H1 (cell line): ENCODE results near the gene SGSM1. TPM values are rescaled to one million over a fixed set of nuclear protein-coding genes. Genes with fewer than 3 reads are reported as not detected.

Experiments used
- CTCF ChIA-PET: fragments of 300-600 bp; sonication (Branson Sonifier 250); formaldehyde crosslinking; loops from one replicate; lab custom pipeline; 2021; ENCODE audit not compliant: partially characterized antibody; lab: Charles Lee
- POLR2A ChIA-PET: fragments of 300-600 bp; sonication (Branson Sonifier 250); formaldehyde crosslinking; loops from one replicate; lab custom pipeline; 2021; ENCODE audit warnings: inconsistent platforms; ENCODE audit not compliant: partially characterized antibody; lab: Charles Lee
- DNase-seq, 2 experiments: peaks; one replicate each; pipeline versions ENCODE4 v3.0.0 to v3.0.0-alpha.2; 2010 to 2022; ENCODE audit warnings: low spot score in 2 of 2, low read depth in 1 of 2, mixed read lengths in 1 of 2
- FAIRE-seq: peaks from 2 replicates; lab custom pipeline; 2011; peaks lifted over from hg19 to GRCh38; lab: Jason Lieb, UNC
- H2AFZ ChIP-seq: 2 replicates; pipeline ENCODE4 v1.8.1; 2012; ENCODE audit warnings: low read length, inconsistent platforms
- H2AK5ac ChIP-seq: 2 replicates; pipeline ENCODE4 v1.6.1; 2013; ENCODE audit warnings: low read depth, low read length
- H2BK120ac ChIP-seq: replicated peaks from 2 replicates; pipeline ENCODE3; 2013; ENCODE audit warnings: low read depth, low read length, inconsistent platforms
- H2BK12ac ChIP-seq: 2 replicates; pipeline ENCODE4 v1.6.1; 2013; ENCODE audit warnings: low read depth, low read length
- H2BK15ac ChIP-seq: 2 replicates; pipeline ENCODE4 v1.6.1; 2013; ENCODE audit warnings: low read length
- H2BK20ac ChIP-seq: 2 replicates; pipeline ENCODE4 v1.6.1; 2013; ENCODE audit warnings: low read length
- H2BK5ac ChIP-seq: 2 replicates; pipeline ENCODE4 v1.6.1; 2013; ENCODE audit warnings: low read depth, low read length
- H3K14ac ChIP-seq: 2 replicates; pipeline ENCODE4 v1.6.1; 2013; ENCODE audit warnings: inconsistent platforms; ENCODE audit not compliant: insufficient read length
- H3K18ac ChIP-seq: 2 replicates; pipeline ENCODE4 v1.6.1; 2013; ENCODE audit warnings: low read length; ENCODE audit errors: extremely low read depth
- H3K23ac ChIP-seq: 2 replicates; pipeline ENCODE4 v1.6.1; 2013; ENCODE audit warnings: inconsistent platforms; ENCODE audit not compliant: insufficient read length
- H3K23me2 ChIP-seq: 2 replicates; pipeline ENCODE4 v1.6.1; 2013; ENCODE audit warnings: low read depth, low read length
- H3K27ac ChIP-seq: 2 replicates; pipeline ENCODE4 v1.6.1; 2011; ENCODE audit warnings: low read depth, low read length, inconsistent platforms
- H3K27me3 ChIP-seq, 4 experiments: replicated peaks in 1 of 4; 1 replicate in 1 of 4; 2 replicates in 3 of 4; pipeline versions ENCODE4 v1.6.1 to v1.8.1; 2011 to 2013; ENCODE audit warnings: low read length in 3 of 4, mild to moderate bottlenecking in 3 of 4, inconsistent platforms in 2 of 4, mixed read lengths in 2 of 4, moderate library complexity in 1 of 4; ENCODE audit not compliant: control insufficient read depth in 3 of 4, insufficient read depth in 3 of 4; ENCODE audit errors: extremely low read depth in 1 of 4
- H3K36me3 ChIP-seq, 4 experiments: 2 replicates each; pipeline versions ENCODE4 v1.6.1 to v1.8.1; 2011 to 2013; ENCODE audit warnings: mild to moderate bottlenecking in 4 of 4, low read length in 3 of 4, moderate library complexity in 2 of 4, control low read depth in 1 of 4, inconsistent platforms in 1 of 4; ENCODE audit not compliant: insufficient read depth in 4 of 4, control insufficient read depth in 2 of 4
- H3K4ac ChIP-seq: replicated peaks from 2 replicates; pipeline ENCODE3; 2013; ENCODE audit warnings: low read length, low read depth, mixed read lengths, inconsistent platforms; ENCODE audit not compliant: insufficient read length
- H3K4me1 ChIP-seq, 4 experiments: replicated peaks in 1 of 4; 1 replicate in 1 of 4; 2 replicates in 3 of 4; pipeline versions ENCODE4 v1.6.1 to v1.8.1; 2011 to 2013; ENCODE audit warnings: low read length in 3 of 4, inconsistent platforms in 2 of 4, mixed read lengths in 1 of 4; ENCODE audit not compliant: insufficient read depth in 4 of 4, control insufficient read depth in 3 of 4
- H3K4me2 ChIP-seq, 2 experiments: 2 replicates each; pipeline versions ENCODE4 v1.6.1 to v1.8.1; 2011 to 2013; ENCODE audit warnings: low read depth in 2 of 2, low read length in 2 of 2, control low read depth in 1 of 2, inconsistent platforms in 1 of 2, mild to moderate bottlenecking in 1 of 2; ENCODE audit not compliant: insufficient read depth in 1 of 2
- H3K4me3 ChIP-seq, 4 experiments: fragments of 200-600, 300-600 bp in 1 of 4; sonication (generic), shearing (Covaris generic), sonication (Bioruptor Twin) in 1 of 4; 2 replicates each; pipeline versions ENCODE4 v1.5.1 to v1.8.1; 2011 to 2016; ENCODE audit warnings: low read length in 4 of 4, low read depth in 3 of 4, control low read depth in 2 of 4, inconsistent platforms in 2 of 4, mild to moderate bottlenecking in 2 of 4, mixed read lengths in 1 of 4, moderate library complexity in 1 of 4; ENCODE audit not compliant: insufficient read depth in 2 of 4; ENCODE audit errors: extremely low read depth in 1 of 4
- H3K56ac ChIP-seq: replicated peaks from 2 replicates; pipeline ENCODE3; 2013; ENCODE audit warnings: low read depth, mild to moderate bottlenecking, mixed read lengths, low read length, inconsistent platforms; ENCODE audit not compliant: insufficient read length
- H3K79me1 ChIP-seq: 2 replicates; pipeline ENCODE4 v1.6.1; 2013; ENCODE audit warnings: low read depth, low read length, control low read depth
- H3K79me2 ChIP-seq, 2 experiments: 2 replicates each; pipeline versions ENCODE4 v1.6.1 to v1.8.1; 2012 to 2013; ENCODE audit warnings: low read length in 2 of 2, mild to moderate bottlenecking in 2 of 2, inconsistent platforms in 1 of 2; ENCODE audit not compliant: insufficient read depth in 2 of 2, control insufficient read depth in 1 of 2
- H3K9ac ChIP-seq, 4 experiments: replicated peaks in 1 of 4; 1 replicate in 1 of 4; 2 replicates in 3 of 4; pipeline versions ENCODE4 v1.6.1 to v1.8.1; 2011 to 2013; ENCODE audit warnings: low read depth in 3 of 4, low read length in 3 of 4, control low read depth in 2 of 4, mild to moderate bottlenecking in 2 of 4, moderate library complexity in 2 of 4, inconsistent platforms in 1 of 4; ENCODE audit errors: extremely low read depth in 1 of 4
- H3K9me3 ChIP-seq, 2 experiments: 2 replicates each; pipeline versions ENCODE4 v1.6.1 to v1.8.1; 2012 to 2013; ENCODE audit warnings: mild to moderate bottlenecking in 2 of 2, moderate library complexity in 2 of 2, control low read depth in 1 of 2, inconsistent platforms in 1 of 2, low read depth in 1 of 2, low read length in 1 of 2, mixed read lengths in 1 of 2; ENCODE audit not compliant: insufficient read depth in 2 of 2
- H4K20me1 ChIP-seq, 2 experiments: replicated peaks in 1 of 2; 2 replicates each; pipeline versions ENCODE3 to v1.8.1; 2011 to 2013; ENCODE audit warnings: inconsistent platforms in 2 of 2, low read length in 2 of 2, mild to moderate bottlenecking in 1 of 2; ENCODE audit not compliant: insufficient read depth in 2 of 2, control insufficient read depth in 1 of 2
- H4K5ac ChIP-seq: 2 replicates; pipeline ENCODE4 v1.6.1; 2013; ENCODE audit warnings: low read length, low read depth, mixed read lengths, inconsistent platforms; ENCODE audit not compliant: insufficient read length
- H4K8ac ChIP-seq: 2 replicates; pipeline ENCODE4 v1.8.0; 2013; ENCODE audit warnings: mild to moderate bottlenecking, moderate library complexity, low read length, inconsistent platforms; ENCODE audit not compliant: insufficient read depth; ENCODE audit errors: extremely low read depth
- H4K91ac ChIP-seq: replicated peaks from 2 replicates; pipeline ENCODE3; 2013; ENCODE audit warnings: low read length, mixed read lengths, inconsistent platforms; ENCODE audit not compliant: insufficient read length
- CTBP2 ChIP-seq: IDR thresholded peaks from 2 replicates; pipeline ENCODE4 v1.7.0; 2011; ENCODE audit warnings: borderline replicate concordance, mild to moderate bottlenecking, moderate library complexity, mixed read lengths, low read length; ENCODE audit not compliant: insufficient read depth, insufficient read length
- NANOG ChIP-seq: IDR thresholded peaks from 2 replicates; pipeline ENCODE4 v1.6.1; 2011; ENCODE audit warnings: low read length, low read depth, mild to moderate bottlenecking, inconsistent platforms; ENCODE audit not compliant: insufficient read depth, poor library complexity, severe bottlenecking
- POLR2A ChIP-seq, 2 experiments: IDR thresholded peaks; 1 replicate in 1 of 2; 2 replicates in 1 of 2; pipeline ENCODE4 v1.6.1; 2011; ENCODE audit warnings: low read depth in 2 of 2, low read length in 2 of 2, mild to moderate bottlenecking in 2 of 2; ENCODE audit errors: control extremely low read depth in 1 of 2
- SIN3A ChIP-seq, 2 experiments: IDR thresholded peaks in 1 of 2; conservative IDR thresholded peaks in 1 of 2; 2 replicates each; pipeline ENCODE4 v1.6.1; 2011 to 2012; ENCODE audit warnings: low read length in 2 of 2, improper control_type of control experiment in 1 of 2, low read depth in 1 of 2, mild to moderate bottlenecking in 1 of 2
- SP2 ChIP-seq: IDR thresholded peaks from 2 replicates; pipeline ENCODE4 v1.6.1; 2012; ENCODE audit warnings: mild to moderate bottlenecking, low read length, inconsistent platforms
- SP4 ChIP-seq: IDR thresholded peaks from 2 replicates; pipeline ENCODE4 v1.6.1; 2012; ENCODE audit warnings: low read length, inconsistent platforms
- TEAD4 ChIP-seq: IDR thresholded peaks from 2 replicates; pipeline ENCODE4 v1.6.1; 2012; ENCODE audit warnings: low read depth, low read length, inconsistent platforms, mixed read lengths
- ZNF274 ChIP-seq: IDR thresholded peaks from 2 replicates; pipeline ENCODE4 v1.7.0; 2012; ENCODE audit warnings: low read length, borderline replicate concordance; ENCODE audit errors: extremely low read depth
- WGBS, 2 experiments: shearing (Covaris generic) in 1 of 2; methylation state at CpG; one replicate each; pipeline versions ENCODE4 v1.1.6 to v1.1.7; 2013 to 2015; ENCODE audit warnings: low lambda C conversion rate in 2 of 2, mixed read lengths in 2 of 2, inconsistent platforms in 1 of 2, low coverage in 1 of 2, missing lambda C conversion rate in 1 of 2; ENCODE audit not compliant: insufficient replicate concordance in 2 of 2, insufficient coverage in 1 of 2, insufficient read length in 1 of 2; ENCODE audit errors: extremely low coverage in 1 of 2, missing lambda C conversion rate in 1 of 2; 5-methylcytosine and 5-hydroxymethylcytosine counted together
- polyA plus RNA-seq, 7 experiments: library from polyadenylated mRNA; depleted of rRNA in 3 of 7; stranded (reverse) in 5 of 7; unstranded in 2 of 7; fragments of >200 nt in 5 of 7; fragments of 200-250 nt in 2 of 7; gene quantifications; 1 replicate in 5 of 7; 2 replicates in 1 of 7; 4 replicates in 1 of 7; pipeline versions ENCODE4 v1.2.1 to v1.2.3, GENCODE V29; 2011 to 2013; ENCODE audit warnings: missing spikeins in 2 of 7, mixed read lengths in 2 of 7
- total RNA-seq: library from RNA; stranded (reverse); fragmentation: NEBNext Ultra II Directional; extraction: Animal tissue kit (Norgen Biotek cat#: 25700); gene quantifications from 2 replicates; pipeline ENCODE4 v1.2.1, GENCODE V29; 2021

SGSM1 gene
- total and polyA plus RNA-seq, 2 of the 8 experiments (the other 6 are each of a cell fraction or from before 2014, with no cell fraction given) = 2.8 to 5.2 TPM

GRCh38 chr22:24816806-24817205, 10.8 kb downstream of the SGSM1 start:
- Histone ChIP-seq H2BK12ac (no peak overlapping the region), H3K27ac (no peak overlapping the region), H2BK120ac (no peak overlapping the region), H2AFZ (no peak overlapping the region), H4K20me1 (no peaks in the 10 kb centered on the region), H3K9ac (no peak overlapping the region), H2BK20ac (no peak overlapping the region), H3K27me3 (no peaks in the 10 kb centered on the region), H3K56ac (no peak overlapping the region), H3K23ac (no peak overlapping the region), H2BK5ac (no peak overlapping the region), H3K14ac (no peak overlapping the region), H3K79me2 (no peaks in the 10 kb centered on the region), H3K4me1 (no peaks in the 10 kb centered on the region), H3K4me2 (no peak overlapping the region), H4K5ac (no peak overlapping the region), H3K79me1 (no peaks in the 10 kb centered on the region; the same call in 1 of the 2 replicates), H2AK5ac (no peak overlapping the region), H2BK15ac (no peak overlapping the region), H3K23me2 (no peaks in the 10 kb centered on the region)
- CTCF ChIA-PET = interaction anchor here (0.6 to 1.5 kb wide), 5 partner anchors 14 to 973 kb away, joined by 3 to 5 read pairs (median 5); no protein-coding TSS in a partner anchor
- 86% methylated on average over 4 of the region's 4 CpGs; no CpG with 5 or more reads in 1 of the 2 experiments for WGBS, 2 experiments
- POLR2A ChIA-PET = interaction anchor here (1.6 kb wide), 1 partner anchor 13 kb away, joined by 3 read pairs; no protein-coding TSS in a partner anchor
- no peak for TF ChIP-seq NANOG
- no peak for TF ChIP-seq ZNF274
- TF ChIP-seq TEAD4 = no peak
- no peak for TF ChIP-seq SIN3A (conservative IDR thresholded peaks at IDR 0.05 in 1 of 2, IDR thresholded peaks at IDR 0.05 in 1 of 2; ENCODE audit: low read depth in 1 of 2, low read length in 2 of 2)
- no peak for TF ChIP-seq SP4
- no peak for TF ChIP-seq SP2
- TF ChIP-seq POLR2A (IDR thresholded peaks at IDR 0.05; ENCODE audit: control extremely low read depth in 1 of 2, low read depth in 2 of 2, low read length in 2 of 2) = no peak
- TF ChIP-seq CTBP2 = no peak
- TF ChIP-seq, all 59 proteins: peak for 0
- Histone ChIP-seq H4K8ac (no peak overlapping the region), H3K4me3 (no peak overlapping the region), H3K9me3 (no peaks in the 10 kb centered on the region), H4K91ac (no peak overlapping the region), H3K4ac (no peak overlapping the region), H3K18ac (no peak overlapping the region), H3K36me3 (no peaks in the 10 kb centered on the region; a peak in 1 of 8 replicates)
- FAIRE-seq = no peak
- DNase-seq = no peak
